VCaP (cell line): ENCODE measurements around the gene SNX18.

ENCODE experiments used
- H3K27ac ChIP-seq: fragments of 450-650 bp; 2 replicates; pipeline ENCODE4 v1.5.1; 2017
- TF ChIP-seq, protein P1 (sequence below): fragments of 450-650 bp; conservative IDR thresholded peaks from 2 replicates; pipeline ENCODE4 v1.5.1; 2017; ENCODE audit warnings: mild to moderate bottlenecking, moderate library complexity

The SNX18 gene

GRCh38 chr5:54581831-54582548 is 64.4 kb downstream of the SNX18 start:
- H3K27ac ChIP-seq: no peak overlapping the region
- TF ChIP-seq, protein P1, sequence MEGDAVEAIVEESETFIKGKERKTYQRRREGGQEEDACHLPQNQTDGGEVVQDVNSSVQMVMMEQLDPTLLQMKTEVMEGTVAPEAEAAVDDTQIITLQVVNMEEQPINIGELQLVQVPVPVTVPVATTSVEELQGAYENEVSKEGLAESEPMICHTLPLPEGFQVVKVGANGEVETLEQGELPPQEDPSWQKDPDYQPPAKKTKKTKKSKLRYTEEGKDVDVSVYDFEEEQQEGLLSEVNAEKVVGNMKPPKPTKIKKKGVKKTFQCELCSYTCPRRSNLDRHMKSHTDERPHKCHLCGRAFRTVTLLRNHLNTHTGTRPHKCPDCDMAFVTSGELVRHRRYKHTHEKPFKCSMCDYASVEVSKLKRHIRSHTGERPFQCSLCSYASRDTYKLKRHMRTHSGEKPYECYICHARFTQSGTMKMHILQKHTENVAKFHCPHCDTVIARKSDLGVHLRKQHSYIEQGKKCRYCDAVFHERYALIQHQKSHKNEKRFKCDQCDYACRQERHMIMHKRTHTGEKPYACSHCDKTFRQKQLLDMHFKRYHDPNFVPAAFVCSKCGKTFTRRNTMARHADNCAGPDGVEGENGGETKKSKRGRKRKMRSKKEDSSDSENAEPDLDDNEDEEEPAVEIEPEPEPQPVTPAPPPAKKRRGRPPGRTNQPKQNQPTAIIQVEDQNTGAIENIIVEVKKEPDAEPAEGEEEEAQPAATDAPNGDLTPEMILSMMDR: no peak

DNA sequence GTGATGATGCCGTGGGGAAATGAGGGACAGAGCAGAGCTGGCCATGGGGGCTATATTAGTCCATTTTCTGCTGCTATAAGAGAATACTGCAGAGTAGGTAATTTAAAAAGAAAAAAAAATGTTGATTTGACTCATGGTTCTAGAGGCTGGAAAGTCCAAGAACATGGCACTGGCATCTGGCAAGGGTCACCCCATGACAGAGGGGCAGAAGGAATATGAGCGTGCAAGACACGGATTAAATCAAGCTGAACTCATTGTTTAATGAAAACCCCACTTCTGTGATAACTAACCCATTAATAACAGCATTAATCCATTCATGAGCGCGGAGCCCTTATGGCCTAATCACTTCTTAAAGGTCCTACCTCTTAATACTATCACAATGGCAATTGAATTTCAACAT is 68.8 kb downstream of the SNX18 start:
- TF ChIP-seq, protein P1: no peak

DNA sequence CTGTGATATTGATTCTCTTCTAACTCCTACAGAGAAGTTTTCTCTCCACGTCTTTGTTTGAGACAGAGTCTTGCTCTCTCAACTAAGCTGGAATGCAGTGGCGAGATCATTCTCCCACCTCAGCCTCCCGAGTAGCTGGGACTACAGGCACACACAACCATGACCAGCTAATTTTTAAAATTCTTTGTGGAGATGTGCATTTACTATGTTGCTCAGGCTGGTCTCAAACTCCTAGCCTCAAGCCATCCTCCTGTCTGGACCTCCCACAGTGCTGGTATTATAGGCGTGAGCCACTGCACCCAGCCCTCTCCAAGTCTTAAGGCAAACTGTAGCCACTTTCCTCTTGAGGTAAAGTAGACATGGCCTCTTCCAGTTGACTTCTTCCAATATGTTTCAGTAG is 72.2 kb downstream of the SNX18 start:
- TF ChIP-seq, protein P1: no peak
- H3K27ac ChIP-seq: no peak overlapping the region

More for the DNA sequence above, 68.8 kb downstream of the SNX18 start:
- H3K27ac ChIP-seq: no peak overlapping the region

GRCh38 chr5:54590824-54591223 is 73.3 kb downstream of the SNX18 start:
- TF ChIP-seq, protein P1: no peak
- H3K27ac ChIP-seq: no peak overlapping the region

DNA sequence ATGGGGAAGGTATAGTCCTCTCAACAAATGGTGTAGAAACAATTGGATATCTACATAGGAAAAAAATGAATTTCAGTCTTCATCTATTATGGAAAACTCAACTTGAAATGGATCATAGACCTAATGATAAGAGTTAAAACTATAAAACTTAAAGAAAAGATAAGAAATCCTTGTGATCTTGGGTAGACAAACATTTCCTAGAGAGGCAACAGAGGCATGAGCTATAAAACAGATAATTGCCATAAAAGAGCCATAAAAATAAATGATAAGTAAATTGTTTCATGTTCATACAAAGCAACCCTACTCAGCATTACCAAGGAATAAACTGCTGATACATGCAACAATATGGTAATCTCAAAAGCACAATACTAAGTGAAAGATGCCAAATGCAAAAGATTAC is 76.2 kb downstream of the SNX18 start:
- TF ChIP-seq, protein P1: no peak
- no peak overlapping the region for H3K27ac ChIP-seq

- no peak overlapping the region for H3K27ac ChIP-seq
- TF ChIP-seq, protein P1: no peak
Measured at GRCh38 chr5:54594181-54594580, 76.6 kb downstream of the SNX18 start.

DNA sequence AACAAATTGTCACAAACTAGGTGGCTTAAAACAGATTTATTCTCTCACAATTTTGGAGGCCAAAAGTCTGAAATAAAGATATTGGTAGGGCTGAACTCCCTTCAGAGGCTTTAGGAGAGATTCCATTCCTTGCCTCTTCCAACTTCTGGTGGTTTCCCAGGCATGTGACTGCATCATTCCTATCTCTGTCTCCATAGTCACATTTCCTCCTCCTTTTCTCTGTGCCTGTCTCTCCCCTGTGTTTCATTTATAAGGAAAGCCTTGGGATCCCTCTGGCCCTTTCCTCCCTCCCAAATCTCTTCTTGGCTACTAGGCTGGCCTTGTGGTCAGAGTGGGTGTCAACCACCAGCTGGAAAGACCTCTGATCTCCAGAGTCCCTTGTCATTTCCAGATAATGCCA is 78.2 kb downstream of the SNX18 start:
- H3K27ac ChIP-seq: no peak overlapping the region
- TF ChIP-seq, protein P1: no peak
